HUES64 (cell line): ENCODE results near the gene CES3.
"Not testable (repeated sequence)": the region's sequence is repeated elsewhere in the genome, so short reads cannot be mapped to it uniquely, and the experiment has no call there.

Source experiments
- H3K27ac ChIP-seq: 2 replicates; pipeline ENCODE4 v1.7.0; 2013; ENCODE audit warnings: low read depth, low read length, inconsistent platforms
- H3K27me3 ChIP-seq: 2 replicates; pipeline ENCODE4 v1.6.1; 2013; ENCODE audit warnings: mild to moderate bottlenecking, low read length; ENCODE audit not compliant: insufficient read depth
- H3K36me3 ChIP-seq: 2 replicates; pipeline ENCODE4 v1.6.1; 2013; ENCODE audit warnings: mild to moderate bottlenecking, low read length; ENCODE audit not compliant: insufficient read depth
- H3K4me1 ChIP-seq: 2 replicates; pipeline ENCODE4 v1.6.1; 2013; ENCODE audit warnings: mild to moderate bottlenecking, low read length, moderate library complexity; ENCODE audit not compliant: insufficient read depth
- H3K4me3 ChIP-seq: 2 replicates; pipeline ENCODE4 v1.5.1; 2013; ENCODE audit warnings: mild to moderate bottlenecking, low read length, moderate library complexity
- H3K9ac ChIP-seq: 2 replicates; pipeline ENCODE4 v1.6.1; 2013; ENCODE audit warnings: mild to moderate bottlenecking, low read depth, low read length
- H3K9me3 ChIP-seq: 2 replicates; pipeline ENCODE4 v1.6.1; 2013; ENCODE audit warnings: low read depth, low read length; ENCODE audit not compliant: insufficient read depth
- WGBS: fragments of 150-250, 120-280 bp; methylation state at CpG from one replicate; pipeline ENCODE4 v1.1.7; 2013; ENCODE audit warnings: missing lambda C conversion rate; 5-methylcytosine and 5-hydroxymethylcytosine counted together

Gene CES3

DNA sequence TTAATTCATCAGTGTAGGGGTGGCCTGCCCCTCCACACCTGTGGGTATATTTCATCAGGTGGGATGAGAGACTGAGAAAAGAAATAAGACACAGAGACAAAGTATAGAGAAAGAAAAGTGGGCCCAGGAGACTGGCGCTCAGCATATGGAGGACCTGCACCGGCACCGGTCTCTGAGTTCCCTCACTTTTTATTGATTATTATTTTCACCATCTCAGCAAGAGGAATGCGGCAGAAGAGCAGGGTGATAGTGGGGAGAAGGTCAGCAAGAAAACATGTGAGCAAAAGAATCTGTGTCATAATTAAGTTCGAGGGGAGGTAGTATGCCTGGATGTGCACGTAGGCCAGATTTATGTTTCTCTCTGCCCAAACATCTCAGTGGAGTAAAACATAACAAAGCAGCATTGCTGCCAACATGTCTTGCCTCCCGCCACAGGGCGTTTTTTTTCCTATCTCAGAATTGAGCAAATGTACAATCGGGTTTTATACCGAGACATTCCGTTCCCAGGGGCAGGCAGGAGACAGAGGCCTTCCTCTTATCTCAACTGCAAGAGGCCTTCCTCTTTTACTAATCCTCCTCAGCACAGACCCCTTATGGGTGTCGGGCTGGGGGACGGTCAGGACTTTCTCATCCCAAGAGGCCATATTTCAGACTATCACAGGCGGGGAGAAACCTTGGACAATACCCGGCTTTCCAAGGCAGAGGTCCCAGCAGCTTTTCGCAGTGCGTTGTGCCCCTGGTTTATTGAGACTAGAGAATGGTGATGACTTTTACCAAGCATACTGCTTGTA is 5.5 kb upstream of the CES3 start:
- H3K36me3 ChIP-seq, H3K27ac ChIP-seq, H3K27me3 ChIP-seq, H3K4me3 ChIP-seq, H3K4me1 ChIP-seq, H3K9ac ChIP-seq, H3K9me3 ChIP-seq: not testable (repeated sequence)
- WGBS: 91% methylated on average over 15 of the region's 17 CpGs

GRCh38 chr16:66956154-66956457 is 5.0 kb upstream of the CES3 start:
- not testable (repeated sequence) for H3K36me3 ChIP-seq, H3K9ac ChIP-seq, H3K4me1 ChIP-seq, H3K27me3 ChIP-seq, H3K4me3 ChIP-seq, H3K9me3 ChIP-seq, H3K27ac ChIP-seq
- WGBS: no CpG with 5 or more reads among the region's 1 CpG

DNA sequence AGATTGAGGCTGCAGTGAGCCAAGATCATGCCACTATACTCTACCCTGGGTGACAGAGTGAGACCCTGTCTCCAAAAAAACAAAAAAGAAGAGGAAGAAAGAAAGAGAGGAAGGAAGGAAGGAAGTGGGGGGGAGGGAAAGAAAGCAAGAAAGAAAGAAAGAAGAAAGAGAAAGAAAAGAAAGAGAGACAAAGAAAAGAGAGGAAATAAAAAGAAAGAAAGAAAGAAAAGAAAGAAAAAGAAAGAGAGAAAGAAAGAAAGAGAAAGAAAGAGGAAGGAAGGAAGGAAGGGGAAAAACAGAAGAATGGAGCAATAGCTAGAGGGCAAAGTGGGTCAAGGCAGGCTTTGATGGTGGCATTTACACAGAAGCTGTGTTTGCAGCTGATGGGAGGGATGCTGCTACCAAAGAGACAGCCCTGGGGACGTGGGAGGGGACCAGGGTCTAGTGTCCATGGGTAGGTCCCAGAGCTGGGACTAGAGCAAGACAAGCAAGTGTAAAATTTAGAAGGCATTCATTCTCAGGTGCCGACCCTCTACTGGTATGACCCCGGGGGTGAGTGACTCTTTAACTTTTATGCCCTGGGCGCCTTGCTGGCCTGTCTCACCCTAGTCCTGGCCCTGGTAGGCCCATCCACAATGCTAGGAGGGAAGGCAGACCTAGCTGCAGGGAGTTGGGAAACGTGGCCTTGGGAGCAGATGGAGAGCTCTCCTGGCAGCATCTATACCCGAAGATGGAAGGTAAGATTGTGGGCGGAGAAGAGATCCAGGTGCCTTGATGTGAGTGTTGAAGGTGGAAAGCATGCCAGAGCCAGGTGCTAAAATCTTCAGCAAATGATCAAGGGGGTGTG is 2.0 kb upstream of the CES3 start:
- Histone ChIP-seq H3K9me3 (no peaks in the 10 kb centered on the region), H3K4me1 (no peaks in the 10 kb centered on the region), H3K4me3 (no peak overlapping the region), H3K36me3 (no peaks in the 10 kb centered on the region), H3K27ac (no peak overlapping the region), H3K27me3 (no peaks in the 10 kb centered on the region; the same call in 1 of the 2 replicates), H3K9ac (no peak overlapping the region)
- 83% methylated on average over 7 of the region's 7 CpGs for WGBS

DNA sequence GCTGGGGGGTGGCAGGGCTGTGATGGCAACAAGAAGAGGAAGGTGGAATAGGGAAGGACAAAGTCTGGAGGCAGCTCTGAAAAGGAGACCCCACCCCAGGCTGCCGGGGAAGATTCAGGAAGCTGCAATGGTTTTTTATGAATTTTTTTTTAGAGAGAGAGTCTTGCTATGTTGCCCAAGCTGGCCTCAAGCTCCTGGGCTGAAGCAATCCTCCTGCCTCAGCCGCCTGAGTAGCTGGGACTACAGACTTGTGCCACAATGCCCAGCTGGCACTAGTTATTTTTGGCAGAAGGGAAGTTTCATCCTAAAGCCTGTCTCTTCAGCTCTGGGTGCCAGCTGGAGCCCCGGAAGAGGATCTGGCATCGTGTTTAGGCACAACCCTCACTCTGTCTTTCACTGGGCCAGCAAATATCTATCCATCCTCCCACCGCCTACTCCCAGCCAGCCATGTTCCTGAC is 1.3 kb upstream of the CES3 start:
- Histone ChIP-seq H3K4me1 (no peaks in the 10 kb centered on the region), H3K4me3 (no peak overlapping the region), H3K9me3 (no peaks in the 10 kb centered on the region), H3K9ac (no peak overlapping the region), H3K27ac (no peak overlapping the region), H3K27me3 (no peaks in the 10 kb centered on the region; the same call in 1 of the 2 replicates), H3K36me3 (no peaks in the 10 kb centered on the region)
- 87% methylated on average over 5 of the region's 5 CpGs for WGBS

DNA sequence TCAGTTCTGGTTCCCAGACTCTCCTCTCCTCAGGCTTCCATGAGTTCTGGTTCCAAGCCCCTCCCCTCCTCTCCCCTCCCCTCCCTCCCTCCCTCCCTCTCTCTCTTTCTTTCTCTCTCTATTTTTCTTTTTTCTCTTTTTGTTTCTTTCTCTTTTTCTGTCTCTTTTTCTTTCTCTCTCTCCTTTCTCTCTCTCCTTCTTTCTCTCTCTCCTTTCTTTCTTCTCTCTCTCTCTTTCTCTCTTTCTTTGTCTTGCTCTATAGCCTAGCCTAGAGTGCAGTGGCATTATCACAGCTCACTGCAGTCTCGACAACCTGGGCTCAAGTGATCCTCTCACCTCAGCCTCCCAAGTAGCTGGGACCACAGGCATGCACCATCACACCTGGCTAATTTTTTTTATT is 796 bp upstream of the CES3 start:
- 98% methylated on average over 1 of the region's 1 CpG for WGBS
- no peak overlapping the region for H3K27ac ChIP-seq
- no peaks in the 10 kb centered on the region for H3K4me1 ChIP-seq

GRCh38 chr16:66961914-66962313 is 848 bp downstream of the CES3 start:
- no peaks in the 10 kb centered on the region; the same call in 1 of the 2 replicates for H3K27me3 ChIP-seq
- H3K36me3 ChIP-seq: no peaks in the 10 kb centered on the region
- H3K4me3 ChIP-seq: no peak overlapping the region
- no peak overlapping the region for H3K9ac ChIP-seq
- 90% methylated on average over 5 of the region's 5 CpGs for WGBS
- H3K4me1 ChIP-seq: no peaks in the 10 kb centered on the region
- no peak overlapping the region for H3K27ac ChIP-seq
- H3K9me3 ChIP-seq: no peaks in the 10 kb centered on the region

More for the DNA sequence above, 796 bp upstream of the CES3 start:
- Histone ChIP-seq H3K36me3 (no peaks in the 10 kb centered on the region), H3K9ac (no peak overlapping the region), H3K27me3 (no peaks in the 10 kb centered on the region; the same call in 1 of the 2 replicates), H3K4me3 (no peak overlapping the region), H3K9me3 (no peaks in the 10 kb centered on the region)

DNA sequence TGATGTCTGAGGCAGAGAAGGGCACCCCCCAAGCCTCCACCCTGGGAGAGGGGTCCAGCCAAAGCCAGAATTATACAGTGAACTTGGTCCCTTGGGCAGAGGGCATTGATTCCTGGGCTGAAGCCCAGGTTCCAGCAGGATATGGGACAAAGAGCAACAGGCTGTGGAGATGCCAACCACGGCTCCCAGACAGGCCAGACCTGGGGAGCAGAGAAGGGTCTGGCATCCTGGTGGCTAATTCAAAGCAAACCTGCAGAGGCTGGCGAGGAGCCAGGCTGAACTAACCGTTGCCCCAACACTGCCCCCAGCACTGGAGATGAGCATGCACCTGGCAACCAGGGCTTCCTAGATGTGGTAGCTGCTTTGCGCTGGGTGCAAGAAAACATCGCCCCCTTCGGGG is 3.0 kb downstream of the CES3 start:
- Histone ChIP-seq H3K27ac (no peak overlapping the region), H3K27me3 (no peaks in the 10 kb centered on the region; the same call in 1 of the 2 replicates), H3K4me1 (no peaks in the 10 kb centered on the region), H3K9me3 (no peaks in the 10 kb centered on the region), H3K36me3 (no peaks in the 10 kb centered on the region), H3K4me3 (no peak overlapping the region), H3K9ac (no peak overlapping the region)
- 94% methylated on average over 6 of the region's 6 CpGs for WGBS

DNA sequence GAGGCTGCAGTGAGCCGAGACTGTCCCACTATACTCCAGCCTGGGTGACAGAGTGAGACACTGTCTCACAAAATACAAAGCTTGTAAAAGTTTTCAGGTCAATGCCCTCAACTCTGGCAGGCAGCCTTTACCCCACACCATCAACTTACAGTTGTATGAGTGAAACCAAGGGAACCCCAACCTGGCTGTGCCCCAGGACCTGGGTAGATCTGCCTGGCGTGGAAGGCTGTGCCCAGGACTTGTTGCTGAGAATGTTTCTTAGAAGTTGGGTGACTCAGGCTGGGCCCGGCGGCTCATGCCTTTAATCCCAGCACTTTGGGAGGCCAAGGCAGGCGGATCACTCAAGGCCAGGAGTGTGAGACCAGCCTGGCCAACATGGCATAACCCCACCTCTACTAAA is 7.8 kb downstream of the CES3 start:
- Histone ChIP-seq H3K9me3 (no peaks in the 10 kb centered on the region), H3K27ac (no peak overlapping the region), H3K27me3 (no peaks in the 10 kb centered on the region), H3K36me3 (no peaks in the 10 kb centered on the region), H3K4me1 (no peaks in the 10 kb centered on the region), H3K9ac (no peak overlapping the region), H3K4me3 (no peak overlapping the region)
- WGBS: 86% methylated on average over 5 of the region's 5 CpGs

- no peaks in the 10 kb centered on the region for H3K27me3 ChIP-seq
- H3K4me3 ChIP-seq: no peak overlapping the region
- H3K9ac ChIP-seq: no peak overlapping the region
- H3K36me3 ChIP-seq: no peaks in the 10 kb centered on the region
- no peaks in the 10 kb centered on the region for H3K4me1 ChIP-seq
- H3K27ac ChIP-seq: no peak overlapping the region
- H3K9me3 ChIP-seq: no peaks in the 10 kb centered on the region
- 89% methylated on average over 10 of the region's 10 CpGs for WGBS
These were observed 10.0 kb downstream of the CES3 start for GRCh38 chr16:66970775-66971720.

DNA sequence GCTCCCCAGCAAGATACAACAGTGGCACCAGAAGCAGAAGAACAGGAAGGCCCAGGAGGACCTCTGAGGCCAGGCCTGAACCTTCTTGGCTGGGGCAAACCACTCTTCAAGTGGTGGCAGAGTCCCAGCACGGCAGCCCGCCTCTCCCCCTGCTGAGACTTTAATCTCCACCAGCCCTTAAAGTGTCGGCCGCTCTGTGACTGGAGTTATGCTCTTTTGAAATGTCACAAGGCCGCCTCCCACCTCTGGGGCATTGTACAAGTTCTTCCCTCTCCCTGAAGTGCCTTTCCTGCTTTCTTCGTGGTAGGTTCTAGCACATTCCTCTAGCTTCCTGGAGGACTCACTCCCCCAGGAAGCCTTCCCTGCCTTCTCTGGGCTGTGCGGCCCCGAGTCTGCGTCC is 11.9 kb downstream of the CES3 start:
- no peak overlapping the region for H3K4me3 ChIP-seq
- H3K9ac ChIP-seq: no peak overlapping the region
- 62% methylated on average over 9 of the region's 9 CpGs for WGBS
- H3K27me3 ChIP-seq: no peaks in the 10 kb centered on the region
- H3K9me3 ChIP-seq: no peaks in the 10 kb centered on the region
- no peaks in the 10 kb centered on the region for H3K4me1 ChIP-seq
- no peak overlapping the region for H3K27ac ChIP-seq
- H3K36me3 ChIP-seq: no peaks in the 10 kb centered on the region

DNA sequence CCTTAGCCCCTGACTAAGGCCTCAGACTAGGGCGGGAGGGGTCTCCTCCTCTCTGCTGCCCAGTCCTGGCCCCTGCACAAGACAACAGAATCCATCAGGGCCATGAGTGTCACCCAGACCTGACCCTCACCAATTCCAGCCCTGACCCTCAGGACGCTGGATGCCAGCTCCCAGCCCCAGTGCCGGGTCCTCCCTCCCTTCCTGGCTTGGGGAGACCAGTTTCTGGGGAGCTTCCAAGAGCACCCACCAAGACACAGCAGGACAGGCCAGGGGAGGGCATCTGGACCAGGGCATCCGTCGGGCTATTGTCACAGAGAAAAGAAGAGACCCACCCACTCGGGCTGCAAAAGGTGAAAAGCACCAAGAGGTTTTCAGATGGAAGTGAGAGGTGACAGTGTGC is 12.7 kb downstream of the CES3 start:
- Histone ChIP-seq H3K27me3 (no peaks in the 10 kb centered on the region), H3K4me1 (no peaks in the 10 kb centered on the region), H3K36me3 (no peaks in the 10 kb centered on the region), H3K27ac (no peak overlapping the region), H3K9me3 (no peaks in the 10 kb centered on the region), H3K4me3 (no peak overlapping the region), H3K9ac (no peak overlapping the region)
- WGBS: 93% methylated on average over 6 of the region's 6 CpGs
